Kidney capillary endothelial cell (primary cell): ENCODE measurements around the gene MCRS1.
A peak's percentile ranks its signal among the peaks of the same experiment; 100 is the strongest.
"Not testable (repeated sequence)": the region's sequence is repeated elsewhere in the genome, so short reads cannot be mapped to it uniquely, and the experiment has no call there.

Experiments used
- DNase-seq: peaks from one replicate; pipeline ENCODE4 v3.0.0-alpha.2; 2018; ENCODE audit warnings: low spot score

MCRS1 gene

GRCh38 chr12:49518914-49519573, 48.9 kb downstream of the MCRS1 start:
- no peak for DNase-seq

GRCh38 chr12:49515266-49515665, 52.7 kb downstream of the MCRS1 start:
- DNase-seq, result peak; percentile 84

GRCh38 chr12:49512546-49512945, 55.4 kb downstream of the MCRS1 start:
- no peak for DNase-seq

GRCh38 chr12:49511410-49511809, 56.5 kb downstream of the MCRS1 start:
- no peak for DNase-seq

GRCh38 chr12:49509681-49510080, 58.3 kb downstream of the MCRS1 start:
- not testable (repeated sequence) for DNase-seq
